GM18907 (cell line): ENCODE measurements around the gene AGFG1.
A peak's percentile ranks its signal among the peaks of the same experiment; 100 is the strongest.

Source experiments
- ATAC-seq: cut with Tn5 transposase; IDR thresholded peaks from one replicate; pipeline ENCODE4 v1.9.1; 2021; ENCODE audit warnings: mild to moderate bottlenecking, moderate library complexity; ENCODE audit not compliant: unreplicated experiment

Gene AGFG1

DNA sequence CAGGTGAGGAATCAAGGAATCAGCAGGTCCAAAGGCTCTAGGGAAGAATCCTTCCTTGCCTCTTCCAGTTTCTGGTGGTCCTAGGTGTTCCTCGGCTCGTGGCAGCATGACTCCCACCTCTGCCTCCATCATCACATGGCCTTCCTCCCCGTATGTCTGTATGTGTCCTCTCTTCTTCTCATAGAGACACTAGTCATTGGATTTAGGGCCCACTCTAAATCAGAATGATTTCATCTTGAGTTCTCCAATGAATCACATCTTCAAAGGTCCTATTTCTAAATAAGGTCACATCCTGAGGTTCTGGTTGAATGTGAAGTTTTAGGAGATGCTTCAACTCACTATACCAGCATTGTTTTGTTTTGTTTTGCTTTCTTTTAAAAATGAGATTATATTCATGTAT is 11.1 kb upstream of the AGFG1 start:
- no peak for ATAC-seq

- peak; percentile 29 for ATAC-seq
These were observed 10.0 kb upstream of the AGFG1 start for GRCh38 chr2:227461811-227462461.

GRCh38 chr2:227462462-227462951 is 9.4 kb upstream of the AGFG1 start:
- peak; percentile 68 for ATAC-seq

GRCh38 chr2:227462972-227463931 is 8.7 kb upstream of the AGFG1 start:
- peak; percentile 43 for ATAC-seq

GRCh38 chr2:227464361-227464760 is 7.6 kb upstream of the AGFG1 start:
- ATAC-seq = no peak

- no peak for ATAC-seq
These were observed 7.1 kb upstream of the AGFG1 start for GRCh38 chr2:227464851-227465250.

DNA sequence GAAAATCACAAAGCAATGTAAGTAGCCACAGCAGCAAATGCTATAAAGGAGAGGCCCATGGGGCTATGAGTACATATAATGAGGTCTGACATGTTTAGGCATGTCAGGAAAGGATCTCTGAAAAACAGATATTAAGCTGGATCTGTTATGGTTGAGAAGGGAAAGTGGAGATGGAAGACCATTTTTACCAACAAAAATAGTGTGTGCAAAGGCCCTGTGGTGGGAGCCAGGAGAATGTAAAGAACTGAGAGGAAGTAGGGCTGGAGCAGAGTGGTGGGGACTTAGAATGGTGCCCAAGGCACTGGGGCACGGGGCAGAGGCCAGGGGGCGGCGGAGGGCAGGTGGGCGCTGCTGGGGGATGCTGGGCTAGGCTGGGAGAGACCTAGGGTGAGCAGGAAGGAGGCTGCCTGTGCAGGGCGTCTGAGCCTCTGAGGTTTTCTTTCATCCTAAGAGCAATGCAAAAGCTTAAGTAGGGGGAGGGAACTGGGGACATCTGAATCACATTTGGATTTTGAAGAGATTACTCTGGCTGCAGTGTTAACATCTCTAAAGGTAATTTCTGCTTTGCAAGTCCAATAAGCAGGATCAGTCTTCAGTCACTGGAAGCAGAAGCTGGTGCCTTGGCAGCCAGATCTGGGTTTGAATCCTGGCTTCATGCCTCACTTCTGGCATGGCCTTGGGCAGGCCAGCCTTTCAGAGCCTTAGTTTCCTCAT is 4.9 kb upstream of the AGFG1 start:
- ATAC-seq = no peak

- no peak for ATAC-seq
These were observed 544 bp upstream of the AGFG1 start for GRCh38 chr2:227471412-227471811.

- peak; percentile 73 for ATAC-seq
These were observed 537 bp downstream of the AGFG1 start for GRCh38 chr2:227472265-227473121.

DNA sequence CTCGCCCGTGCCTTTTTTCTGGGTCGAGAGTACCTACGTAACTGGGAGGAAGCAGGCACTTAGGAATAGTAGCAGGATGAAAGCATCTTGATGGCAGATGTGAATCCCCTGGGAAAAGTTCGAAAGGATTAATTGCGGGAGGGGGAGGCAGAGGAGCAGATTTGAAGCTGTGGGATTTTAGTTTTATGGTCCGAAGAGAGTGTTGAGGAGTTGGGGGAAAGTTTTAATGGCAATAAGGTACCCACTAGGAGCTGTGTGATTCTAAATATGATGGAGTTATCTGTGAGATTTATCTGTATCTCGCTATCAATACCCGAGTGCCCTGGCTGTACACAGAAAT is 1.1 kb downstream of the AGFG1 start:
- ATAC-seq = no peak

GRCh38 chr2:227473806-227474205 is 1.9 kb downstream of the AGFG1 start:
- no peak for ATAC-seq

GRCh38 chr2:227474410-227474809 is 2.5 kb downstream of the AGFG1 start:
- ATAC-seq = no peak

DNA sequence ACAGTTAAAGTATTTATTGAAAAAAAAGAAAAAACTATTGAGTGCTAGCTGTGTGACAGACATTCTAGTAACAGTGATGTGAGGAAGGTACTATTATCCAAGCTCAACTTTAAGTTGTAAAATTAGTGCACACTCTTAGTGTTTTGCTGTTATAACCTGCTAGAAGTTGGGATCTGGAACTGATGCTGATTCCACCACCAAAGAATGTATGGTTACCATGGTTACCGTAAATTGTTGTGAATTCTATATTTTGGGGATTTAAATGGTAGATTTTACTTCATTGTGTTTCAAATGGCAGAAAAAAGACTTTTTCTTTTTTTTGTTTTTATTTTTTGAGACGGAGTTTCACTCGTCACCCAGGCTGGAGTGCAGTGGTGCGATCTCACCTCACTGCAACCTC is 5.3 kb downstream of the AGFG1 start:
- ATAC-seq = no peak

DNA sequence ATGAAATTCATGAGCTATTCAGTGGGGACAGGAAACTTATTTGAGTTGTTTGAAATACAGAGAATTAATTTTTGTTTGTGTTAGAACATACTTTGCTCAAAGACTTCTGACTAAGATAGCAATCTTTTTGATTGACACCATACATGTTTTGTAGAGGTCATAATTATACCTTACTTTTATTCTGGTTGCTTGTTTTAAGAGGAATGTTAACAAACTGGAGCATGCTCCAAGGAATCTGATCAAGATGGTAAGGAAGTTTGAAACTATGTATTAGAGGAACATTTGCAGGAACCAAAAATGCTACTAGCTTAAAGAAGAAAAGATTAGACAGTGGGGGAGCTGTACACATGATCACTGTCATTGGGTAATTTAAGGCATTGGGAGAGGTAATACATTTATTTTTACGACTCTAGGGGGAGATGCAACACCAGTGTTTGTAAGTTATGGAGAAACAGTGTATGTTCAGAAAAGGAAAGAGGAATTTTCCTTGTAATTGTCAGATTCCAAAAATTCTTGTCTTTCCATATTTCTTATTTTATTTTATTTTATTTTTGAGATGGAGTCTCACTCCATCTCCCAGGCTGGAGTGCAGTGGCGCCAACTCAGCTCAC is 8.0 kb downstream of the AGFG1 start:
- peak; percentile 53 for ATAC-seq

DNA sequence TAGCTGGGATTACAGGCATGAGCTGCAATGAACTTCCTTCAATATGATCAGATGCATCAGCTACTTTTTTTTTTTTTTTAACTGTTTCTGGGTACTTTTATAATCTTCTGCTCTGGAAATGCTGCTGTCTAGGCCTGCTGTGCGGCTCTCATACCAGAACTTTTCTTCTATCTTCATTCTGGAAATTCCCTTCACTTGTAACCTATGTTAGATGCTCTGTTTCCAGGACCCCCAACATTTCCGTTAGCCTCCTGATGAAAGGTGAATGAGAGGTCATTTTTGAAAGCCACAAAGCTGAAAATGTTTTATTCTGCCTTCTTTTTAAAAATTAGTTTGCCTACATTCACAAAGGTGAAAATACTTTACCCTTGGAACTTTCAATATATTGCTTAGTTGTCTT is 8.6 kb downstream of the AGFG1 start:
- peak; percentile 58 for ATAC-seq

GRCh38 chr2:227482638-227483340 is 10.8 kb downstream of the AGFG1 start:
- peak; percentile 92 for ATAC-seq

- no peak for ATAC-seq
These were observed 13.5 kb downstream of the AGFG1 start for GRCh38 chr2:227485429-227485828.

DNA sequence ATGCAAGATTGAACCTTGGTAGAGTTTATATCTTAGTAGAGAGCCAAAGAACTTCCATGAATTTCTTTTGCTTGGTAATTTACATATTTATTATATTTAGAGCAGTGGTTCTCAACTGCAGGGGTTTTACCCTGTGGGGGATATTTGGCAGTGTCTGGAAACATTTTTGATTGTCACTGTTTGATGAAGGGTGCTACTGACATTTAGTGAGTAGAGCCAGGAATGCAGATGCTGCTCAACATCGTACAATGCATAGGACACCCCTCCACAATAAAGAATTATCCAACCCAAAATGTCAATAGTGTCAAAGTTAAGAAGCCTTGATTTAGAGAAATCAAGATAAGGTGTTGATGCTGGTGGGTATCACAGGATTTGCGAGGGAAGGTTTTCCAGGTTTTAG is 14.7 kb downstream of the AGFG1 start:
- no peak for ATAC-seq

DNA sequence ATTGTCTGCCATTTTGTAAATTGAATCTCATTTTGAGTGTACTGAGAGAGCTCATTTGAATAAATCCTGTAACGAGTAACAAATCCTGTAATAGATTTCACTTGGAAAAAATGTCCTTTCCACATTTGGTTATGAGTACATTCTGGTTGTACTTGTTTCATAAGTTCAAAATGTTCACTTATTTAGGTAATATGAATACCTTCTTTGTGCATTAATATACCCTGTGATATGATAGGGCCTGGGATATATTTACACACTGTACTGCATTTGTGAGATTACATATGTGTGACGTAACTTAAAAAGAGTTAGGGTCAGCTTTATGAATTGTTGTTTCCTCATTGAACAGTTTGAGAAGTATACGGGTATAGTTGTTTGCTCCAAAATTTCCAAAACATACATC is 16.1 kb downstream of the AGFG1 start:
- no peak for ATAC-seq

DNA sequence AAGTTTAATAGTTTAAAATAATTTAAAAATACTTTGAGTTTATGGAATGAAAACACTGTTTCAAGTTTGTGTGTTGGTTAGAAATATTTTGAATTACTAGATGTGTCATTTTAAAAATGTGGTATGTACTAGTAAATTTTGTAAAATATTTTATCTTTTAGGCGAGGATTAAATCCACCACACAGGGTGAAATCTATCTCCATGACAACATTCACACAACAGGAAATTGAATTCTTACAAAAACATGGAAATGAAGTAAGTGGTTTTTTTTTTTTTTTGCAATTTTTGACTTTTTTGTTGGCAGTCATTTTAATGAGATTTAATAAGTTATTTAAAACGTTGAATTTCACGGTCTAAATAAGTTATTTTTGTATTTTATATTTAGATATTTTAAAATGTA is 19.4 kb downstream of the AGFG1 start:
- no peak for ATAC-seq
